HG02642 (cell line): ENCODE measurements around the gene GPR35.

Experiments used
- ATAC-seq: cut with Tn5 transposase; IDR thresholded peaks from one replicate; pipeline ENCODE4 v1.9.1; 2021; ENCODE audit warnings: mild to moderate bottlenecking; ENCODE audit not compliant: unreplicated experiment, poor library complexity

GPR35 gene

GRCh38 chr2:240622060-240622411, 3.2 kb upstream of the GPR35 start:
- no peak for ATAC-seq

- ATAC-seq, result no peak
Measured at GRCh38 chr2:240622531-240623235, 2.6 kb upstream of the GPR35 start.

GRCh38 chr2:240623531-240624010, 1.7 kb upstream of the GPR35 start:
- ATAC-seq, result no peak

- ATAC-seq, result no peak
Measured at GRCh38 chr2:240624011-240624949, 1.0 kb upstream of the GPR35 start.

- ATAC-seq, result no peak
Measured at GRCh38 chr2:240626531-240627300, 1.4 kb downstream of the GPR35 start.

GRCh38 chr2:240627736-240628506, 2.6 kb downstream of the GPR35 start:
- no peak for ATAC-seq

GRCh38 chr2:240628507-240628807, 3.2 kb downstream of the GPR35 start:
- ATAC-seq, result no peak

GRCh38 chr2:240628808-240629618, 3.7 kb downstream of the GPR35 start:
- no peak for ATAC-seq

- ATAC-seq, result no peak
Measured at GRCh38 chr2:240629619-240629967, 4.3 kb downstream of the GPR35 start.

GRCh38 chr2:240629968-240630770, 4.9 kb downstream of the GPR35 start:
- no peak for ATAC-seq

- no peak for ATAC-seq
Measured at GRCh38 chr2:240630771-240631547, 5.7 kb downstream of the GPR35 start.

GRCh38 chr2:240631548-240632305, 6.4 kb downstream of the GPR35 start:
- no peak for ATAC-seq

- no peak for ATAC-seq
Measured at GRCh38 chr2:240632306-240632721, 7.0 kb downstream of the GPR35 start.

GRCh38 chr2:240635121-240635997, 10.1 kb downstream of the GPR35 start:
- ATAC-seq, result no peak

GRCh38 chr2:240635998-240636547, 10.8 kb downstream of the GPR35 start:
- no peak for ATAC-seq

- ATAC-seq, result no peak
Measured at GRCh38 chr2:240636563-240637115, 11.4 kb downstream of the GPR35 start.
